Duodenal mucosa (tissue), 2 donors: ENCODE measurements around the gene CABLES2.

Experiments
- H3K27ac ChIP-seq: one replicate; pipeline ENCODE4 v1.7.0; 2013; ENCODE audit warnings: low read depth, low read length
- H3K27me3 ChIP-seq, 2 donors: one replicate each; pipeline ENCODE4 v1.7.0; 2013; ENCODE audit warnings: low read length in 2 of 2, control low read depth in 1 of 2; ENCODE audit not compliant: insufficient read depth in 2 of 2, control insufficient read depth in 1 of 2
- H3K36me3 ChIP-seq, 2 donors: one replicate each; pipeline ENCODE4 v1.7.0; 2013; ENCODE audit warnings: low read length in 2 of 2, control low read depth in 1 of 2; ENCODE audit not compliant: insufficient read depth in 2 of 2, control insufficient read depth in 1 of 2
- H3K4me1 ChIP-seq, 2 donors: one replicate each; pipeline ENCODE4 v1.7.0; 2013; ENCODE audit warnings: low read length in 2 of 2, control low read depth in 1 of 2; ENCODE audit not compliant: insufficient read depth in 2 of 2, control insufficient read depth in 1 of 2
- H3K4me3 ChIP-seq, 2 donors: one replicate each; pipeline ENCODE4 v1.7.0; 2013; ENCODE audit warnings: low read length in 2 of 2, low read depth in 1 of 2
- H3K9ac ChIP-seq, 2 donors: one replicate each; pipeline ENCODE4 v1.7.0; 2013; ENCODE audit warnings: low read length in 2 of 2, low read depth in 1 of 2
- H3K9me3 ChIP-seq, 2 donors: one replicate each; pipeline ENCODE4 v1.7.0; 2013; ENCODE audit warnings: low read length in 2 of 2, control low read depth in 1 of 2; ENCODE audit not compliant: control insufficient read depth in 1 of 2

CABLES2 gene

GRCh38 chr20:62409931-62410745 lies 3.1 kb upstream of the CABLES2 start:
- peak overlapping the region; percentile 71 to 82 for H3K9ac ChIP-seq

GRCh38 chr20:62409086-62409853 lies 2.2 kb upstream of the CABLES2 start:
- Histone ChIP-seq H3K4me3 (no peak overlapping the region), H3K36me3 (no peaks in the 10 kb centered on the region), H3K27me3 (no peaks in the 10 kb centered on the region), H3K9ac (peak overlapping the region; percentile 71 to 82), H3K9me3 (no peaks in the 10 kb centered on the region), H3K27ac (no peak overlapping the region), H3K4me1 (peaks cover 75 to 76% of the 10 kb centered on the region in 2 donors)

More at GRCh38 chr20:62409931-62410745, 3.1 kb upstream of the CABLES2 start:
- H3K27me3 ChIP-seq, result no peaks in the 10 kb centered on the region
- peak overlapping the region; percentile 13 to 57 for H3K4me3 ChIP-seq
- no peaks in the 10 kb centered on the region for H3K9me3 ChIP-seq
- peaks cover 78 to 83% of the 10 kb centered on the region in 2 donors for H3K4me1 ChIP-seq
- H3K36me3 ChIP-seq, result no peaks in the 10 kb centered on the region
- H3K27ac ChIP-seq, result peak overlapping the region; percentile 88

GRCh38 chr20:62408640-62409039 lies 1.6 kb upstream of the CABLES2 start:
- Histone ChIP-seq H3K4me1 (peaks cover 69 to 70% of the 10 kb centered on the region in 2 donors), H3K36me3 (no peaks in the 10 kb centered on the region), H3K27ac (no peak overlapping the region), H3K27me3 (no peaks in the 10 kb centered on the region), H3K4me3 (no peak overlapping the region), H3K9me3 (no peaks in the 10 kb centered on the region), H3K9ac (no peak overlapping the region)

GRCh38 chr20:62408055-62408454 lies 970 bp upstream of the CABLES2 start:
- Histone ChIP-seq H3K4me1 (peaks cover 63 to 65% of the 10 kb centered on the region in 2 donors), H3K27ac (no peak overlapping the region), H3K9me3 (no peaks in the 10 kb centered on the region), H3K4me3 (peak overlapping the region in 1 of 2 donors; percentile 17), H3K27me3 (no peaks in the 10 kb centered on the region), H3K9ac (peak overlapping the region; percentile 53 to 66), H3K36me3 (no peaks in the 10 kb centered on the region)

- H3K27ac ChIP-seq, result no peak overlapping the region
- H3K4me1 ChIP-seq, result peaks cover 53 to 59% of the 10 kb centered on the region in 2 donors
- peaks cover 0 to 1% of the 10 kb centered on the region in 2 donors for H3K36me3 ChIP-seq
These were observed 379 bp downstream of the CABLES2 start for GRCh38 chr20:62406635-62407176.

GRCh38 chr20:62405981-62406513 lies 1.0 kb downstream of the CABLES2 start:
- Histone ChIP-seq H3K4me1 (peaks cover 47 to 53% of the 10 kb centered on the region in 2 donors), H3K27ac (no peak overlapping the region), H3K36me3 (peaks cover 0 to 7% of the 10 kb centered on the region in 2 donors), H3K27me3 (no peaks in the 10 kb centered on the region), H3K4me3 (peak overlapping the region; percentile 80 to 81), H3K9me3 (no peaks in the 10 kb centered on the region), H3K9ac (peak overlapping the region; percentile 80 to 88)

More at GRCh38 chr20:62406635-62407176, 379 bp downstream of the CABLES2 start:
- peak overlapping the region; percentile 80 to 88 for H3K9ac ChIP-seq
- peak overlapping the region; percentile 80 to 81 for H3K4me3 ChIP-seq
- H3K9me3 ChIP-seq, result no peaks in the 10 kb centered on the region
- H3K27me3 ChIP-seq, result no peaks in the 10 kb centered on the region

GRCh38 chr20:62405108-62405980 lies 1.7 kb downstream of the CABLES2 start:
- peak overlapping the region in 1 of 2 donors; percentile 88 for H3K9ac ChIP-seq
- H3K27ac ChIP-seq, result no peak overlapping the region
- H3K36me3 ChIP-seq, result peaks cover 0 to 8% of the 10 kb centered on the region in 2 donors
- H3K27me3 ChIP-seq, result no peaks in the 10 kb centered on the region
- peak overlapping the region; percentile 80 to 81 for H3K4me3 ChIP-seq
- no peaks in the 10 kb centered on the region for H3K9me3 ChIP-seq
- peaks cover 40 to 46% of the 10 kb centered on the region in 2 donors for H3K4me1 ChIP-seq

GRCh38 chr20:62404761-62405107 lies 2.4 kb downstream of the CABLES2 start:
- Histone ChIP-seq H3K27ac (no peak overlapping the region), H3K27me3 (no peaks in the 10 kb centered on the region), H3K36me3 (peaks cover 0 to 8% of the 10 kb centered on the region in 2 donors), H3K9me3 (no peaks in the 10 kb centered on the region), H3K9ac (no peak overlapping the region), H3K4me3 (no peak overlapping the region), H3K4me1 (peaks cover 34 to 40% of the 10 kb centered on the region in 2 donors)

GRCh38 chr20:62404112-62404665 lies 2.9 kb downstream of the CABLES2 start:
- no peak overlapping the region for H3K4me3 ChIP-seq
- no peaks in the 10 kb centered on the region for H3K9me3 ChIP-seq
- H3K27ac ChIP-seq, result no peak overlapping the region
- peaks cover 28 to 34% of the 10 kb centered on the region in 2 donors for H3K4me1 ChIP-seq
- peaks cover 0 to 8% of the 10 kb centered on the region in 2 donors for H3K36me3 ChIP-seq
- H3K9ac ChIP-seq, result no peak overlapping the region
- H3K27me3 ChIP-seq, result no peaks in the 10 kb centered on the region
